Colonic mucosa (tissue), 4 donors: ENCODE data around the gene MITF. TPM values are rescaled to one million over a fixed set of nuclear protein-coding genes. Genes with fewer than 3 reads are reported as not detected.

ENCODE experiments used
- DNase-seq: peaks from one replicate; pipeline ENCODE4 v3.0.0-alpha.2; 2020
- H3K27ac ChIP-seq: fragments of 200-600 bp; one replicate; pipeline ENCODE4 v1.8.0; 2021
- H3K27me3 ChIP-seq: fragments of 200-600 bp; one replicate; pipeline ENCODE4 v1.8.0; 2021
- H3K36me3 ChIP-seq: fragments of 200-600 bp; one replicate; pipeline ENCODE4 v1.8.0; 2021
- H3K4me1 ChIP-seq: fragments of 200-600 bp; one replicate; pipeline ENCODE4 v1.8.0; 2021; ENCODE audit warnings: mild to moderate bottlenecking
- H3K4me3 ChIP-seq: fragments of 200-600 bp; one replicate; pipeline ENCODE4 v1.8.0; 2021
- H3K9ac ChIP-seq, 2 donors: one replicate each; pipeline ENCODE4 v1.7.0; 2013; ENCODE audit warnings: control low read depth in 2 of 2, low read depth in 2 of 2, low read length in 2 of 2
- H3K9me3 ChIP-seq: fragments of 200-600 bp; one replicate; pipeline ENCODE4 v1.8.0; 2021
- intact Hi-C: fragments of 100-400 bp; cut with DNase I; formaldehyde crosslinking; loops from one replicate; pipeline ENCODE4 v1.14.1; 2022
- total RNA-seq, 2 donors: library from RNA; stranded (reverse); fragmentation: NEBNext Ultra II Directional in 1 of 2; extraction: Animal tissue kit (Norgen Biotek cat#: 25700) in 1 of 2; gene quantifications; one replicate each; pipeline ENCODE4 v1.2.1, GENCODE V29; 2021
- TF ChIP-seq, protein P1 (sequence below): fragments of 200-600 bp; IDR thresholded peaks from one replicate; pipeline ENCODE4 v1.8.0; 2022; ENCODE audit warnings: antibody characterized with exemption, mild to moderate bottlenecking
- donor health status: healthy.
- donor health status: DM: no; HTN: no; CAD: no.
- donor health status: DM: no; HTN: no; CAD: no.

The MITF gene
- total RNA-seq, 2 donors from 2014 or later = 2.9 to 5.8 TPM

GRCh38 chr3:69932501-69932900 lies 193.2 kb downstream of the MITF start:
- TF ChIP-seq, protein P1, sequence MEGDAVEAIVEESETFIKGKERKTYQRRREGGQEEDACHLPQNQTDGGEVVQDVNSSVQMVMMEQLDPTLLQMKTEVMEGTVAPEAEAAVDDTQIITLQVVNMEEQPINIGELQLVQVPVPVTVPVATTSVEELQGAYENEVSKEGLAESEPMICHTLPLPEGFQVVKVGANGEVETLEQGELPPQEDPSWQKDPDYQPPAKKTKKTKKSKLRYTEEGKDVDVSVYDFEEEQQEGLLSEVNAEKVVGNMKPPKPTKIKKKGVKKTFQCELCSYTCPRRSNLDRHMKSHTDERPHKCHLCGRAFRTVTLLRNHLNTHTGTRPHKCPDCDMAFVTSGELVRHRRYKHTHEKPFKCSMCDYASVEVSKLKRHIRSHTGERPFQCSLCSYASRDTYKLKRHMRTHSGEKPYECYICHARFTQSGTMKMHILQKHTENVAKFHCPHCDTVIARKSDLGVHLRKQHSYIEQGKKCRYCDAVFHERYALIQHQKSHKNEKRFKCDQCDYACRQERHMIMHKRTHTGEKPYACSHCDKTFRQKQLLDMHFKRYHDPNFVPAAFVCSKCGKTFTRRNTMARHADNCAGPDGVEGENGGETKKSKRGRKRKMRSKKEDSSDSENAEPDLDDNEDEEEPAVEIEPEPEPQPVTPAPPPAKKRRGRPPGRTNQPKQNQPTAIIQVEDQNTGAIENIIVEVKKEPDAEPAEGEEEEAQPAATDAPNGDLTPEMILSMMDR = no peak
- intact Hi-C loops = no loop called here
- no peak overlapping the region for H3K27ac ChIP-seq
- H3K9me3 ChIP-seq = no peaks in the 10 kb centered on the region
- no peak for DNase-seq
- H3K4me3 ChIP-seq = no peak overlapping the region
- no peaks in the 10 kb centered on the region for H3K4me1 ChIP-seq
- no peaks in the 10 kb centered on the region for H3K36me3 ChIP-seq
- no peaks in the 10 kb centered on the region for H3K27me3 ChIP-seq
- no peak overlapping the region for H3K9ac ChIP-seq

DNA sequence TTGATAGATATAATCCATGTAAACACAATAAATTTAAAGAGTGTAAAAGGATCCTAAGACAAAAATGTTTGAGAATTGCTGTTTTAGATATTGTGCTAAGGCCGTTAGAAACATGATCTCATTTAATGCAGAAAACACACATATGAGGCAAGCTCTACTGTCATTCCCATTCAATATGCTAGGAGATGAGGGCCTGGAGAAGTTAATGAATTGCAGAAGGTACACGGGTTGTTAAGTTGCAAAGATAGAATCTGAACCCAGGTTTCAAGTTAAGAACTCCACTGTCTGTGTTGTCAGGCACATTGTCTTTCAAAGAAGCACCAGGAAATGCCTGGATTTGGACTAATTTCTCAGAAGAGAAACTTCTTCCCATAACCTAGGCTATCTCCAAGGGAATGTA lies 195.1 kb downstream of the MITF start:
- no peak for DNase-seq
- TF ChIP-seq, protein P1 = no peak
- intact Hi-C loops = no loop called here

GRCh38 chr3:69936266-69936665 lies 197.0 kb downstream of the MITF start:
- Histone ChIP-seq H3K4me3 (no peak overlapping the region), H3K9ac (no peak overlapping the region), H3K27ac (no peak overlapping the region), H3K36me3 (no peaks in the 10 kb centered on the region), H3K9me3 (no peaks in the 10 kb centered on the region), H3K27me3 (no peaks in the 10 kb centered on the region), H3K4me1 (no peaks in the 10 kb centered on the region)
- TF ChIP-seq, protein P1 = no peak
- intact Hi-C loops = no loop called here
- no peak for DNase-seq

More for the DNA sequence above, 195.1 kb downstream of the MITF start:
- no peaks in the 10 kb centered on the region for H3K9me3 ChIP-seq
- H3K9ac ChIP-seq = no peak overlapping the region
- H3K4me3 ChIP-seq = no peak overlapping the region
- H3K36me3 ChIP-seq = no peaks in the 10 kb centered on the region
- no peaks in the 10 kb centered on the region for H3K4me1 ChIP-seq
- H3K27ac ChIP-seq = no peak overlapping the region
- no peaks in the 10 kb centered on the region for H3K27me3 ChIP-seq

GRCh38 chr3:69938061-69938460 lies 198.8 kb downstream of the MITF start:
- no peak overlapping the region for H3K27ac ChIP-seq
- H3K9ac ChIP-seq = no peak overlapping the region
- intact Hi-C loops = no loop called here
- DNase-seq = no peak
- no peaks in the 10 kb centered on the region for H3K27me3 ChIP-seq
- no peak overlapping the region for H3K4me3 ChIP-seq
- no peaks in the 10 kb centered on the region for H3K9me3 ChIP-seq
- TF ChIP-seq, protein P1 = no peak
- H3K4me1 ChIP-seq = no peaks in the 10 kb centered on the region
- no peaks in the 10 kb centered on the region for H3K36me3 ChIP-seq

DNA sequence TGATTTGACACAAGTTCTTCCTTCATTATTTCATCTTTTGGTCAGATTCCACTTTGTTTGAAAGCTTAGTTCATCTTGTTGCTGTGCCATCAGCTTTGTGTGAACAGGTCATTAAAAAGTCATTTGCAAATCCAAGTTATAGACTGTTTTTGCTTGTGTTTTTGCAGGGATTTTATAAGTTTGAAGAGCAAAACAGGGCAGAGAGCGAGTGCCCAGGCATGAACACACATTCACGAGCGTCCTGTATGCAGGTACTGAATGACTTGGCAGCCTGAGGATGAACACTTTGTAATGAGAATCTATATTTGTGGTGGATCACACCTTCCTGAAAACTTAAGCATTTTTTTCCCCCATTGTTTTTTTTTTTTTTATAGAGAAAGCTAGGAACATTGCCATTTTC lies 199.7 kb downstream of the MITF start:
- Histone ChIP-seq H3K4me1 (no peaks in the 10 kb centered on the region), H3K36me3 (no peaks in the 10 kb centered on the region), H3K4me3 (no peak overlapping the region), H3K9ac (no peak overlapping the region), H3K27ac (no peak overlapping the region), H3K9me3 (no peaks in the 10 kb centered on the region), H3K27me3 (no peaks in the 10 kb centered on the region)
- TF ChIP-seq, protein P1 = no peak
- intact Hi-C loops = no loop called here
- no peak for DNase-seq

DNA sequence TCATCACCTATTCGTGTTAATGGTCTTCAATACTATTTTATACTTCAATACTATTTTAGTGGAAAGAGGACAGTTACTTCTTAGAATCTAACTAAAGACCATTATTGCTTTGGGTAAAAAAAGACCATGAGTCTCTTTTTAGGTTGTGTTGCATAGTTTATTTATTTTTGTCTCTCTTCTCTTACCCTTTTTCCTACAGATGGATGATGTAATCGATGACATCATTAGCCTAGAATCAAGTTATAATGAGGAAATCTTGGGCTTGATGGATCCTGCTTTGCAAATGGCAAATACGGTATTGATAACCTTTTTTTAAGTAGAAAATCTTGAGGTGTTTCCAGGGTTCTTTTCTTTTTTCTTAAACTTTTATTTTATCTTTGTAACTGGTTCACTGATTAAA lies 201.8 kb downstream of the MITF start:
- intact Hi-C loops = no loop called here
- Histone ChIP-seq H3K36me3 (no peaks in the 10 kb centered on the region), H3K9me3 (no peaks in the 10 kb centered on the region), H3K4me3 (no peak overlapping the region), H3K27me3 (no peaks in the 10 kb centered on the region), H3K9ac (no peak overlapping the region), H3K4me1 (no peaks in the 10 kb centered on the region), H3K27ac (no peak overlapping the region)
- DNase-seq = no peak
- TF ChIP-seq, protein P1 = no peak
